NT2/D1 (cell line): ENCODE results near the gene KPNA1.

ENCODE experiments used
- DNase-seq: peaks from one replicate; pipeline ENCODE4 v3.0.0-alpha.2; 2011; ENCODE audit warnings: low read depth, low spot score
- H3K27me3 ChIP-seq: 2 replicates; pipeline ENCODE4 v1.6.0; 2011; ENCODE audit warnings: mild to moderate bottlenecking; ENCODE audit not compliant: insufficient read length, insufficient read depth
- H3K36me3 ChIP-seq: 2 replicates; pipeline ENCODE4 v1.6.1; 2011; ENCODE audit warnings: mild to moderate bottlenecking, low read length, mixed read lengths; ENCODE audit not compliant: insufficient read depth, insufficient read length
- H3K4me1 ChIP-seq: 2 replicates; pipeline ENCODE4 v1.5.1; 2011; ENCODE audit not compliant: insufficient read depth, insufficient read length
- H3K4me3 ChIP-seq: 2 replicates; pipeline ENCODE4 v1.5.1; 2011; ENCODE audit warnings: low read depth; ENCODE audit not compliant: insufficient read length
- H3K9ac ChIP-seq: 2 replicates; pipeline ENCODE4 v1.6.0; 2011; ENCODE audit warnings: low read depth; ENCODE audit not compliant: insufficient read length
- H3K9me3 ChIP-seq: 2 replicates; pipeline ENCODE4 v1.5.1; 2011; ENCODE audit warnings: mild to moderate bottlenecking, low read length; ENCODE audit not compliant: insufficient read depth
- SUZ12 ChIP-seq: IDR thresholded peaks from 2 replicates; pipeline ENCODE4 v1.6.1; 2011; ENCODE audit not compliant: insufficient read length, insufficient read depth; ENCODE audit errors: extremely low read depth
- YY1 ChIP-seq: IDR thresholded peaks from 2 replicates; pipeline ENCODE4 v1.6.1; 2011; ENCODE audit not compliant: insufficient read length, insufficient read depth
- ZNF274 ChIP-seq: IDR thresholded peaks from 2 replicates; pipeline ENCODE4 v1.6.1; 2011; ENCODE audit warnings: mild to moderate bottlenecking, low read depth, low read length

KPNA1 gene

GRCh38 chr3:122496508-122496907 lies 18.2 kb downstream of the KPNA1 start:
- DNase-seq, result no peak
- no peak overlapping the region for H3K9ac ChIP-seq
- no peak overlapping the region for H3K4me3 ChIP-seq
- H3K27me3 ChIP-seq, result no peaks in the 10 kb centered on the region
- no peaks in the 10 kb centered on the region for H3K4me1 ChIP-seq
- H3K9me3 ChIP-seq, result no peaks in the 10 kb centered on the region
- TF ChIP-seq YY1, result no peak
- no peak for TF ChIP-seq ZNF274
- no peak for TF ChIP-seq SUZ12
- H3K36me3 ChIP-seq, result peaks cover 38% of the 10 kb centered on the region

DNA sequence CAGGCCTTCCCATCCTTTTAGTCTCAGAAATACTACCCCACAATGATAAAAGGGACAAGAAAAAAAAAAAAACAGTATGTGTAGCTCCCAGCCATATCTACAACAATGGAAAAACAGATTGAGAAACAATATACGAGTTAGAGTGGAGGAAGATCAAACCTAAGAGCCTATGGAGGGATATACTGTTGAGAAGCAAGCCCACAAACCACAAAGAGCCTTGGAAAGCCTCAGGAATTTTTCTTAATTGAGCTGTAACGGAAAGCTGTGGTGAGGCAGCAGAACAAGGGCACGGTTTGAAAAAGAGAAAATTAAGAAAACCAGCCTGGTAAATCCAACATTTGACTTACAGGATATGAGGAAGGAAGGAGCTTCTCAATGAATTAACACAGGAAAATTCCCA lies 21.4 kb downstream of the KPNA1 start:
- TF ChIP-seq SUZ12, result no peak
- no peak for TF ChIP-seq ZNF274
- no peak for TF ChIP-seq YY1
- Histone ChIP-seq H3K4me1 (no peaks in the 10 kb centered on the region), H3K27me3 (no peaks in the 10 kb centered on the region), H3K9ac (no peak overlapping the region), H3K4me3 (no peak overlapping the region), H3K9me3 (no peaks in the 10 kb centered on the region), H3K36me3 (peaks cover 58% of the 10 kb centered on the region)
- DNase-seq, result no peak

DNA sequence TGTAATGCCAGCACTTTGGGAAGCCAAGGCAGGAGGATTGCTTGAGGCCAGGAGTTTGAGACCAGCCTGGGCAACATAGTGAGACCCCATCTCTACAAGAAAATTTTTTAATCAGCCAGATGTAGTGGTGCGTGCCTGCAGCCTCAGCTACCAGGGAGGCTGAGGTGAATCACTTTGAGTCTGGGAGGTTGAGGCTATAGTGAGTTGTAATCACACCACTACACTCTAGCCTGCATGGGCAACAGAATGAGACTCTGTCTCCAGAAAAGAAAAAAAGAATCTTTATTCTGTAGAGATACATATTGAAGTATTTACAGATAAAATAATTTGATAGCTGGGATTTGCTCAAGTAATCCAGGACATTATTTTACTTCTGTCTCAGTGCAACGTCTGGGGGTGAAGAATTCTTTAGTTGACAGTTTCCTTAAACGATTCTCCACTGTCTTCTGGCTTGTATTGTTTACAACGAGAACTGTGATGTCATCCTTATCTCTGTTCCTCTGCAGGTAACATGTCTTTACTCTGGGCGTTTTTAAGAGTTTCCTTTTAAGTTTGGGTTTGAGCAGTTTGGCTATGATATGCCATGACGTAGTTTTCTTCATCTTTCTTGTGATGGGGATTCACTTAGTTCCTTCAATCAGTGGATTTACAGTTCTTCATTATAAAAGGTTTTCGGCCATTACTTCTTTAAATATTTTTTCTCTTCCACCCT lies 26.3 kb downstream of the KPNA1 start:
- Histone ChIP-seq H3K4me3 (no peak overlapping the region), H3K9me3 (no peaks in the 10 kb centered on the region), H3K36me3 (peaks cover 49% of the 10 kb centered on the region), H3K4me1 (no peaks in the 10 kb centered on the region), H3K9ac (no peak overlapping the region), H3K27me3 (no peaks in the 10 kb centered on the region)
- DNase-seq, result no peak
- no peak for TF ChIP-seq YY1

GRCh38 chr3:122484985-122485384 lies 29.8 kb downstream of the KPNA1 start:
- Histone ChIP-seq H3K36me3 (peaks cover 31% of the 10 kb centered on the region), H3K27me3 (no peaks in the 10 kb centered on the region), H3K9me3 (no peaks in the 10 kb centered on the region), H3K4me3 (no peak overlapping the region), H3K4me1 (no peaks in the 10 kb centered on the region), H3K9ac (no peak overlapping the region)
- TF ChIP-seq SUZ12 (no peak), ZNF274 (no peak), YY1 (no peak)
- DNase-seq, result no peak

DNA sequence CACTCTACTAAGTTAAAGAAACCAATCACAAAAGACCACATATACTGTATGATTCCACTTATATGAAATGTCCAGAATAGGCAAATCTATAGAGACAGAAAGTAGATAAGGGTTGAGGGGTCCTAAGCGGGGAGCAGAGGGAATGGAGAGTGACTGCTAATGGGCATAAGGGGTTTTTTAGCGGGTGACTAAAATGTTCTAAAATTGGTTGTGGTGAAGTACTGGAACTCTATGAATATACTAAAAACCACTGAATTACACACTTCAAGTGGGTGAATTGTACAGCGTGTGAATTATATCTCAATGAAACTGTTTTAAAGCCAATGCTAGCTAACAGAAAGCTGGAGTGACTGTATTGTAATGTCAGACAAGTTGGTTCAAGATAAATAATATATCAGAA lies 33.3 kb downstream of the KPNA1 start:
- DNase-seq, result no peak
- Histone ChIP-seq H3K4me3 (no peak overlapping the region), H3K4me1 (no peaks in the 10 kb centered on the region), H3K9me3 (no peaks in the 10 kb centered on the region), H3K27me3 (no peaks in the 10 kb centered on the region), H3K36me3 (peaks cover 6% of the 10 kb centered on the region), H3K9ac (no peak overlapping the region)
- TF ChIP-seq SUZ12 (no peak), ZNF274 (no peak)

- Histone ChIP-seq H3K9ac (no peak overlapping the region), H3K4me3 (no peak overlapping the region), H3K9me3 (no peaks in the 10 kb centered on the region), H3K27me3 (no peaks in the 10 kb centered on the region), H3K36me3 (peaks cover 2% of the 10 kb centered on the region), H3K4me1 (no peaks in the 10 kb centered on the region)
- TF ChIP-seq SUZ12 (no peak), ZNF274 (no peak), YY1 (no peak)
- no peak for DNase-seq
Measured at GRCh38 chr3:122476532-122476931, 38.2 kb downstream of the KPNA1 start.

GRCh38 chr3:122475316-122475715 lies 39.4 kb downstream of the KPNA1 start:
- Histone ChIP-seq H3K27me3 (no peaks in the 10 kb centered on the region), H3K36me3 (no peaks in the 10 kb centered on the region), H3K4me3 (no peak overlapping the region), H3K9ac (no peak overlapping the region), H3K9me3 (no peaks in the 10 kb centered on the region), H3K4me1 (no peaks in the 10 kb centered on the region)
- DNase-seq, result no peak
- no peak for TF ChIP-seq YY1
- no peak for TF ChIP-seq SUZ12
- TF ChIP-seq ZNF274, result no peak

DNA sequence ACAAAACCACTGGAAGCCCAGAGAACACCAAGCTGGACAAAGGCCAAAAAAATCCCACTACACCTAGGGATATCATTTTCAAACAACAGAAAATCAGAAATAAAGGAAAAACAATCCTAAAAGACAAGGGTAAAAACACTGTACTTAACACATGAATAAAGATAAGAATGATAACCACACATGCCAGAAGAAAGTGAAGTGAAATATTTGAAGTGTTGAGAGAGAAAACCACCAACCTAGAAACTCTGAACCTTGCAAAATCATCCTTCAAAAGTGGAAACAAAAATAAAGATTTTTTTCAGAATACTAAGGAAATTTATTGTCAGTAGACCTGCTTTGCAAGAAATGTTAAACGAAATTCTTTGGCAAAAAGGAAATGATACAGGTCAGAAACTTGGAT lies 45.1 kb downstream of the KPNA1 start:
- no peak for DNase-seq
- no peak overlapping the region for H3K9ac ChIP-seq
- peaks cover 23% of the 10 kb centered on the region for H3K36me3 ChIP-seq

More for the DNA sequence above, 45.1 kb downstream of the KPNA1 start:
- no peak for TF ChIP-seq ZNF274
- TF ChIP-seq YY1, result no peak
- TF ChIP-seq SUZ12, result no peak
- Histone ChIP-seq H3K27me3 (no peaks in the 10 kb centered on the region), H3K4me1 (no peaks in the 10 kb centered on the region), H3K4me3 (no peak overlapping the region), H3K9me3 (no peaks in the 10 kb centered on the region)
